GM12878 (cell line): ENCODE data around the gene NT5C1A. TPM values are rescaled to one million over a fixed set of nuclear protein-coding genes. Genes with fewer than 3 reads are reported as not detected.

Experiments used
- ATAC-seq: fragments of 200-7000 bp; cut with Tn5 transposase; 3 replicates; pipeline ENCODE4 v1.9.1; 2020; ENCODE audit warnings: mild to moderate bottlenecking, moderate library complexity
- BruUV-seq: library from RNA; stranded (reverse); fragments of 400-500 nt; replicated peaks from 2 replicates; lab custom pipeline; 2021; lab: Mats Ljungman, UMichigan
- CTCF ChIA-PET: fragments of 300-600 bp; sonication (Branson Sonifier 250); formaldehyde crosslinking; extraction: SDS; loops from one replicate; lab custom pipeline; 2021; ENCODE audit warnings: inconsistent platforms; lab: Yijun Ruan, JAX
- POLR2A ChIA-PET: fragments of 350-600 bp; formaldehyde crosslinking; extraction: SDS; loops from one replicate; lab custom pipeline; 2021; ENCODE audit warnings: inconsistent platforms; lab: Charles Lee
- RAD21 ChIA-PET: fragments of 300-600 bp; sonication (Branson Sonifier 250); formaldehyde crosslinking; loops from one replicate; lab custom pipeline; 2023; ENCODE audit warnings: antibody characterized with exemption; ENCODE audit not compliant: unreplicated experiment; lab: Charles Lee
- SMC1A ChIA-PET: fragments of 300-600 bp; sonication (Branson Sonifier 250); formaldehyde crosslinking; loops from one replicate; lab custom pipeline; 2023; ENCODE audit not compliant: unreplicated experiment, uncharacterized antibody; lab: Charles Lee
- DNase-seq: peaks from one replicate; pipeline ENCODE4 v3.0.0-alpha.2; 2011; ENCODE audit warnings: low read depth, low spot score
- FAIRE-seq: peaks from 3 replicates; lab custom pipeline; 2011; peaks lifted over from hg19 to GRCh38; lab: Jason Lieb, UNC
- H2AFZ ChIP-seq: 2 replicates; pipeline ENCODE4 v1.6.0; 2011; ENCODE audit warnings: low read depth, low read length, control low read depth; ENCODE audit not compliant: control insufficient read depth
- H3K27ac ChIP-seq: 2 replicates; pipeline ENCODE4 v1.5.1; 2011; ENCODE audit warnings: control low read depth; ENCODE audit not compliant: control insufficient read depth, insufficient read depth
- H3K27me3 ChIP-seq, 2 experiments: replicated peaks in 1 of 2; 2 replicates each; pipeline versions ENCODE4 v1.6.0 to v1.6.1; 2011; ENCODE audit warnings: low read length in 1 of 2; ENCODE audit not compliant: control insufficient read depth in 2 of 2, insufficient read depth in 2 of 2
- H3K36me3 ChIP-seq, 2 experiments: 2 replicates each; pipeline ENCODE4 v1.5.1; 2011; ENCODE audit warnings: low read length in 1 of 2; ENCODE audit not compliant: control insufficient read depth in 2 of 2, insufficient read depth in 2 of 2
- H3K4me1 ChIP-seq: 2 replicates; pipeline ENCODE4 v1.6.1; 2011; ENCODE audit warnings: mild to moderate bottlenecking, low read length, moderate library complexity, mixed read lengths; ENCODE audit not compliant: control insufficient read depth, insufficient read depth
- H3K4me2 ChIP-seq: 2 replicates; pipeline ENCODE4 v1.6.0; 2011; ENCODE audit warnings: control low read depth; ENCODE audit not compliant: control insufficient read depth, insufficient read depth
- H3K4me3 ChIP-seq: fragments of 200-600 bp; sonication (generic); 2 replicates; pipeline ENCODE4 v1.5.1; 2016
- H3K79me2 ChIP-seq: 2 replicates; pipeline ENCODE4 v1.6.0; 2011; ENCODE audit warnings: low read length; ENCODE audit not compliant: control insufficient read depth, insufficient read depth
- H3K9ac ChIP-seq: 2 replicates; pipeline ENCODE4 v1.8.0; 2011; ENCODE audit warnings: low read length, control low read depth, mixed read lengths; ENCODE audit not compliant: control insufficient read depth, insufficient read depth
- H3K9me3 ChIP-seq: replicated peaks from 3 replicates; pipeline ENCODE4 v1.5.1; 2011; ENCODE audit warnings: mild to moderate bottlenecking, low read length; ENCODE audit not compliant: control insufficient read depth, insufficient read depth
- H4K20me1 ChIP-seq: 2 replicates; pipeline ENCODE4 v1.6.0; 2011; ENCODE audit not compliant: control insufficient read depth, insufficient read depth
- CTCF ChIP-seq, 3 experiments: IDR thresholded peaks in 2 of 3; conservative IDR thresholded peaks in 1 of 3; 2 replicates each; pipeline ENCODE4 v1.5.1; 2011; ENCODE audit warnings: low read depth in 3 of 3, low read length in 3 of 3, mild to moderate bottlenecking in 3 of 3, control low read depth in 2 of 3, moderate library complexity in 2 of 3, inconsistent platforms in 1 of 3, mixed read lengths in 1 of 3; ENCODE audit not compliant: control insufficient read depth in 2 of 3, insufficient read depth in 1 of 3; ENCODE audit errors: extremely low read depth in 1 of 3
- EZH2 ChIP-seq: IDR thresholded peaks from 2 replicates; pipeline ENCODE4 v1.6.1; 2012; ENCODE audit warnings: low read depth, mild to moderate bottlenecking, control low read depth, inconsistent platforms, low read length, borderline replicate concordance; ENCODE audit not compliant: control insufficient read depth
- FOXM1 ChIP-seq: IDR thresholded peaks from 2 replicates; pipeline ENCODE4 v1.6.1; 2012; ENCODE audit warnings: low read depth, mild to moderate bottlenecking, inconsistent platforms, low read length, moderate library complexity
- IRF4 ChIP-seq: IDR thresholded peaks from 2 replicates; pipeline ENCODE4 v1.6.1; 2011; ENCODE audit warnings: low read depth, low read length
- POLR2A ChIP-seq: IDR thresholded peaks from 2 replicates; pipeline ENCODE4 v1.6.1; 2011; ENCODE audit warnings: low read depth, mild to moderate bottlenecking, low read length
- REST ChIP-seq: IDR thresholded peaks from 2 replicates; pipeline ENCODE4 v1.6.1; 2012; ENCODE audit warnings: mild to moderate bottlenecking, low read depth, low read length
- SMAD5 ChIP-seq: IDR thresholded peaks from 2 replicates; pipeline ENCODE4 v1.6.1; 2016; ENCODE audit warnings: antibody characterized with exemption, low read depth
- SPI1 ChIP-seq: IDR thresholded peaks from 2 replicates; pipeline ENCODE4 v1.6.1; 2011; ENCODE audit warnings: low read depth, mild to moderate bottlenecking, low read length, moderate library complexity, borderline replicate concordance; ENCODE audit not compliant: insufficient read depth
- TBL1XR1 ChIP-seq: IDR thresholded peaks from 2 replicates; pipeline ENCODE4 v1.6.1; 2012; ENCODE audit warnings: low read depth, low read length, improper control_type of control experiment
- ZBTB11 ChIP-seq: fragments of 450-650 bp; formaldehyde crosslinking; IDR thresholded peaks from 2 replicates; pipeline ENCODE4 v1.5.0; 2022; ENCODE audit warnings: mild to moderate bottlenecking, missing genetic modification characterization
- WGBS: methylation state at CpG from one replicate; pipeline ENCODE4 v1.1.6; 2016; ENCODE audit warnings: low lambda C conversion rate; ENCODE audit not compliant: insufficient replicate concordance, insufficient coverage; ENCODE audit errors: missing lambda C conversion rate; 5-methylcytosine and 5-hydroxymethylcytosine counted together
- in situ Hi-C: fragments of 300-500 bp; cut with MboI; formaldehyde crosslinking; loops from 9 replicates; pipeline ENCODE4 v1.14.3; 2018; ENCODE audit warnings: mixed read lengths
- intact Hi-C: fragments of 100-400 bp; cut with micrococcal nuclease; formaldehyde crosslinking; loops from one replicate; pipeline ENCODE4 v1.14.2; 2022; ENCODE audit not compliant: unreplicated experiment
- polyA plus RNA-seq, 11 experiments: library from polyadenylated mRNA; depleted of rRNA in 4 of 11; unstranded in 6 of 11; stranded (reverse) in 5 of 11; fragments of >200 nt; fragmentation: Nextera tagmentation in 4 of 11; fragmentation: Illumina TruSeq in 1 of 11; extraction: Ambion mirVana in 4 of 11; extraction: Trizol in 1 of 11; gene quantifications; 1 replicate in 1 of 11; 2 replicates in 10 of 11; pipeline versions ENCODE4 v1.2.1 to v1.2.3, GENCODE V29; 2011 to 2016; ENCODE audit warnings: inconsistent platforms in 2 of 11, missing spikeins in 2 of 11, low read depth in 1 of 11
- total RNA-seq, 4 experiments: library from RNA; depleted of rRNA in 3 of 4; stranded (reverse); fragments of >200 nt in 3 of 4; fragmentation: Illumina TruSeq in 1 of 4; extraction: Trizol in 1 of 4; gene quantifications; 2 replicates each; pipeline versions ENCODE4 v1.2.1 to v1.2.3, GENCODE V29; 2013 to 2021
- TF ChIP-seq, protein P1 (sequence below): IDR thresholded peaks from 2 replicates; pipeline ENCODE4 v1.6.1; 2012; ENCODE audit warnings: low read length, inconsistent platforms

The NT5C1A gene
- total and polyA plus RNA-seq, 10 of the 15 experiments (the other 5 are each of a cell fraction or from before 2014, with no cell fraction given) = 0.05 to 0.77 (median 0.22) TPM; not detected in 1

GRCh38 chr1:39699419-39699818 lies 27.5 kb upstream of the NT5C1A start:
- ChIA-PET POLR2A (no interaction called here), CTCF (interaction anchor here (0.7 to 6.5 kb wide), 5 partner anchors 11 to 203 kb away, joined by 3 to 39 read pairs (median 4); no protein-coding TSS in a partner anchor), RAD21 (no interaction called here), SMC1A (interaction anchor here (1.1 kb wide), 1 partner anchor 37 kb away, joined by 3 read pairs; no protein-coding TSS in a partner anchor)
- no peak for ATAC-seq
- Histone ChIP-seq H3K36me3 (no peaks in the 10 kb centered on the region), H3K4me3 (no peak overlapping the region), H3K9me3 (no peaks in the 10 kb centered on the region), H3K27ac (no peak overlapping the region), H4K20me1 (no peaks in the 10 kb centered on the region), H3K9ac (no peak overlapping the region), H3K79me2 (no peaks in the 10 kb centered on the region), H3K4me1 (peaks cover 3% of the 10 kb centered on the region; the same call in 1 of the 2 replicates), H2AFZ (no peak overlapping the region), H3K27me3 (no peaks in the 10 kb centered on the region; a peak in 1 of 4 replicates), H3K4me2 (no peak overlapping the region)
- FAIRE-seq = no peak
- in situ Hi-C loops (no loop called here), intact Hi-C loops (no loop called here)
- no peak for DNase-seq
- TF ChIP-seq CTCF (IDR thresholded peaks at IDR 0.05 in 2 of 3, conservative IDR thresholded peaks at IDR 0.05 in 1 of 3; ENCODE audit: control insufficient read depth in 2 of 3, extremely low read depth in 1 of 3, insufficient read depth in 1 of 3, low read depth in 3 of 3, low read length in 3 of 3) = no peak
- TF ChIP-seq TBL1XR1 = no peak
- no peak for TF ChIP-seq SMAD5
- no peak for TF ChIP-seq SPI1
- TF ChIP-seq FOXM1 = no peak
- TF ChIP-seq REST = no peak
- no peak for TF ChIP-seq ZBTB11 (CRISPR knock-in tag)
- TF ChIP-seq EZH2 = no peak
- no peak for TF ChIP-seq IRF4
- TF ChIP-seq, protein P1, sequence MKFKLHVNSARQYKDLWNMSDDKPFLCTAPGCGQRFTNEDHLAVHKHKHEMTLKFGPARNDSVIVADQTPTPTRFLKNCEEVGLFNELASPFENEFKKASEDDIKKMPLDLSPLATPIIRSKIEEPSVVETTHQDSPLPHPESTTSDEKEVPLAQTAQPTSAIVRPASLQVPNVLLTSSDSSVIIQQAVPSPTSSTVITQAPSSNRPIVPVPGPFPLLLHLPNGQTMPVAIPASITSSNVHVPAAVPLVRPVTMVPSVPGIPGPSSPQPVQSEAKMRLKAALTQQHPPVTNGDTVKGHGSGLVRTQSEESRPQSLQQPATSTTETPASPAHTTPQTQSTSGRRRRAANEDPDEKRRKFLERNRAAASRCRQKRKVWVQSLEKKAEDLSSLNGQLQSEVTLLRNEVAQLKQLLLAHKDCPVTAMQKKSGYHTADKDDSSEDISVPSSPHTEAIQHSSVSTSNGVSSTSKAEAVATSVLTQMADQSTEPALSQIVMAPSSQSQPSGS = no peak
- no peak for TF ChIP-seq POLR2A
- 74% methylated on average over 3 of the region's 3 CpGs for WGBS
- no TSS peak for BruUV-seq
